ENCODE measurements around the gene PALLD. TPM values are rescaled to one million over a fixed set of nuclear protein-coding genes. Genes with fewer than 3 reads are reported as not detected.

The PALLD gene
- total RNA-seq, 1 experiment from 2014 or later, result 23.7 TPM

GRCh38 chr4:168621806-168622589 lies 125.1 kb downstream of the PALLD start:
- no peaks in the 10 kb centered on the region for H3K27me3 Mint-ChIP-seq (ENCODE audit: low read depth)
- ChIA-PET CTCF (no interaction called here), POLR2A (no interaction called here)

GRCh38 chr4:168622600-168622999 lies 125.7 kb downstream of the PALLD start:
- ChIA-PET POLR2A (no interaction called here), CTCF (no interaction called here)
- no peaks in the 10 kb centered on the region for H3K9me3 Mint-ChIP-seq
- peaks cover 19% of the 10 kb centered on the region for H3K4me1 Mint-ChIP-seq
- H3K4me3 Mint-ChIP-seq, result no peak overlapping the region
- peak; percentile 32; the same call in 1 of the 2 replicates for ATAC-seq
- TF ChIP-seq ZNF423 (CRISPR knock-in tag; IDR thresholded peaks at IDR 0.05), result no peak
- TF ChIP-seq CREB1 (CRISPR knock-in tag; IDR thresholded peaks at IDR 0.05), result no peak
- TF ChIP-seq FOXP1 (CRISPR knock-in tag; IDR thresholded peaks at IDR 0.05; ENCODE audit: borderline replicate concordance), result no peak
- TF ChIP-seq TP53 (CRISPR knock-in tag; IDR thresholded peaks at IDR 0.05), result no peak
- TF ChIP-seq ZNF263 (CRISPR knock-in tag; IDR thresholded peaks at IDR 0.05; ENCODE audit: low read depth), result no peak
- no peak for TF ChIP-seq TCF7 (CRISPR knock-in tag; IDR thresholded peaks at IDR 0.05; ENCODE audit: low read depth)
- TF ChIP-seq ETV6 (CRISPR knock-in tag; IDR thresholded peaks at IDR 0.05), result no peak
- no peak for TF ChIP-seq PRDM15 (CRISPR knock-in tag; IDR thresholded peaks at IDR 0.05)
- TF ChIP-seq E2F1 (CRISPR knock-in tag; IDR thresholded peaks at IDR 0.05), result no peak
- no peak for TF ChIP-seq ZNF138 (CRISPR knock-in tag; conservative IDR thresholded peaks at IDR 0.05)
- no peak for TF ChIP-seq KAT7 (CRISPR knock-in tag; IDR thresholded peaks at IDR 0.05; ENCODE audit: borderline replicate concordance)
- H3K27ac Mint-ChIP-seq, result no peak overlapping the region
- H3K27me3 Mint-ChIP-seq (ENCODE audit: low read depth), result no peaks in the 10 kb centered on the region
- DNase-seq (ENCODE audit: low spot score), result no peak
- no peaks in the 10 kb centered on the region for H3K36me3 Mint-ChIP-seq

More at GRCh38 chr4:168621806-168622589, 125.1 kb downstream of the PALLD start:
- no peak for DNase-seq (ENCODE audit: low spot score)
- H3K36me3 Mint-ChIP-seq, result no peaks in the 10 kb centered on the region
- no peak for ATAC-seq
- peaks cover 19% of the 10 kb centered on the region for H3K4me1 Mint-ChIP-seq
- no peak overlapping the region for H3K27ac Mint-ChIP-seq
- no peak overlapping the region for H3K4me3 Mint-ChIP-seq
- TF ChIP-seq ESRRA (CRISPR knock-in tag; IDR thresholded peaks at IDR 0.05; ENCODE audit: borderline replicate concordance) (no peak), PRRX2 (CRISPR knock-in tag; IDR thresholded peaks at IDR 0.05) (no peak)
- H3K9me3 Mint-ChIP-seq, result no peaks in the 10 kb centered on the region

- CTCF ChIA-PET, result no interaction called here
- H3K27me3 Mint-ChIP-seq (ENCODE audit: low read depth), result no peaks in the 10 kb centered on the region
- H3K4me1 Mint-ChIP-seq, result peaks cover 19% of the 10 kb centered on the region
- no peaks in the 10 kb centered on the region for H3K9me3 Mint-ChIP-seq
- H3K36me3 Mint-ChIP-seq, result no peaks in the 10 kb centered on the region
- H3K4me3 Mint-ChIP-seq, result no peak overlapping the region
- no peak for ATAC-seq
- H3K27ac Mint-ChIP-seq, result no peak overlapping the region
- no peak for DNase-seq (ENCODE audit: low spot score)
- POLR2A ChIA-PET, result no interaction called here
- TF ChIP-seq ZNF121 (CRISPR knock-in tag; IDR thresholded peaks at IDR 0.05) (no peak), ZNF263 (CRISPR knock-in tag; IDR thresholded peaks at IDR 0.05; ENCODE audit: low read depth) (no peak), ZNF512 (CRISPR knock-in tag; IDR thresholded peaks at IDR 0.05; ENCODE audit: borderline replicate concordance) (no peak), CDX4 (CRISPR knock-in tag; IDR thresholded peaks at IDR 0.05; ENCODE audit: borderline replicate concordance) (no peak), CREM (CRISPR knock-in tag; IDR thresholded peaks at IDR 0.05) (no peak), HMGXB4 (CRISPR knock-in tag; IDR thresholded peaks at IDR 0.05) (no peak), ZBTB43 (CRISPR knock-in tag; IDR thresholded peaks at IDR 0.05) (no peak)
These were observed 126.2 kb downstream of the PALLD start for GRCh38 chr4:168623011-168623410.

Measured in WTC11 (cell line).